Activated CD4-positive, alpha-beta T cell treated with anti-CD3 and anti-CD28 coated beads, Interleukin-2, amount 50 U/mL, for 48 hours (primary cell): ENCODE data around the gene SRP68.
A peak's percentile ranks its signal among the peaks of the same experiment; 100 is the strongest.

Experiments
- DNase-seq, 2 experiments: peaks; one replicate each; pipeline ENCODE4 v3.0.0-alpha.2; 2020

SRP68 gene

GRCh38 chr17:75996665-75997590 lies 75.4 kb downstream of the SRP68 start:
- peak; percentile 62 to 69 for DNase-seq

GRCh38 chr17:75995385-75995925 lies 76.9 kb downstream of the SRP68 start:
- DNase-seq: no peak

DNA sequence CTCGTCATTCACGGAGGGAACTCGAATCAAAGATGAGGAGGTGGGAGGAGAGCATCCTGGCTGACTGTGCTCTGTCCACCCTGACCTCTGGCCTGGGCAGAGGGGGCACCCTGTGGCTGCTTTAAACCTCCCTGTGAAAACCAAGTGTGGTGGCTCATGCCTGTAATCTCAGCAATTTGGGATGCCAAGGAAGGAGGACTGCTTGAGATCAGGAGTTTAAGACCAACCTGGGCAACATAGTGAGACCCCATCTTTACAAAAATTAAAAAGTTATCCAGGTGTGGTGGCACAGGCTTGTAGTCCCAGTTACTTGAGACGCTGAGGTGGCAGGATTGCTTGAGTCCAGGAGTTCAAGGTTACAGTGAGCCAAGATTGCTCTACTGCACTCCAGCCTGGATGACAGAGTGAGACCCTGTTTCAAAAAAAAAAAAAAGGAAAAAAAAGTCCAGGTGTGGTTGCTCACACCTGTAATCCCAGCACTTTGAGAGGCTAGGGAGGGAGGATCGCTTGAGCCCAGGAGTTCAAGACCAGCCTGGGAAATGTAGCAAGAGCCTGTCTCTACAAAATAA lies 77.4 kb downstream of the SRP68 start:
- DNase-seq: no peak

- DNase-seq: no peak
Measured at GRCh38 chr17:75991396-75991795, 80.9 kb downstream of the SRP68 start.
